Calu3 (cell line): ENCODE measurements around the gene CUL4A. TPM values are rescaled to one million over a fixed set of nuclear protein-coding genes. Genes with fewer than 3 reads are reported as not detected.
"Not testable (repeated sequence)": the region's sequence is repeated elsewhere in the genome, so short reads cannot be mapped to it uniquely, and the experiment has no call there.

ENCODE experiments used
- BruUV-seq: library from RNA; stranded (reverse); fragments of 400-500 nt; replicated peaks from 2 replicates; lab custom pipeline; 2021; lab: Mats Ljungman, UMichigan
- CTCF ChIA-PET: fragments of 300-600 bp; sonication (Branson Sonifier 250); formaldehyde crosslinking; loops from one replicate; lab custom pipeline; 2022; ENCODE audit warnings: antibody characterized with exemption; lab: Charles Lee
- DNase-seq: peaks from one replicate; pipeline ENCODE4 v3.0.0; 2022
- H3K27ac Mint-ChIP-seq: one replicate; pipeline ENCODE4 v1.8.0; 2022; ENCODE audit warnings: mixed read lengths; ENCODE audit not compliant: unreplicated experiment
- H3K27me3 Mint-ChIP-seq: one replicate; pipeline ENCODE4 v1.8.0; 2022; ENCODE audit warnings: mixed read lengths; ENCODE audit not compliant: unreplicated experiment
- H3K36me3 Mint-ChIP-seq: one replicate; pipeline ENCODE4 v1.8.0; 2022; ENCODE audit warnings: mild to moderate bottlenecking, moderate library complexity, mixed read lengths; ENCODE audit not compliant: insufficient read depth, unreplicated experiment
- H3K4me1 Mint-ChIP-seq: one replicate; pipeline ENCODE4 v1.8.0; 2022; ENCODE audit warnings: mild to moderate bottlenecking, low read depth, mixed read lengths; ENCODE audit not compliant: unreplicated experiment
- H3K4me3 Mint-ChIP-seq: one replicate; pipeline ENCODE4 v1.8.0; 2022; ENCODE audit warnings: mild to moderate bottlenecking, low read depth, moderate library complexity, mixed read lengths; ENCODE audit not compliant: unreplicated experiment
- H3K9me3 Mint-ChIP-seq: one replicate; pipeline ENCODE4 v1.8.0; 2022; ENCODE audit warnings: low read depth, mixed read lengths; ENCODE audit not compliant: unreplicated experiment
- intact Hi-C: fragments of 100-400 bp; cut with micrococcal nuclease; formaldehyde crosslinking; loops from one replicate; pipeline ENCODE4 v1.10.0; 2022; ENCODE audit not compliant: unreplicated experiment
- total RNA-seq: library from RNA; stranded (reverse); gene quantifications from 2 replicates; pipeline ENCODE4 v1.2.3, GENCODE V29; 2022
- TF ChIP-seq, protein P1 (sequence below): fragments of 200-600 bp; IDR thresholded peaks from one replicate; pipeline ENCODE4 v1.8.0; 2022; ENCODE audit warnings: antibody characterized with exemption; ENCODE audit not compliant: unreplicated experiment

Gene CUL4A
- total RNA-seq, 1 experiment from 2014 or later = 32.1 TPM

DNA sequence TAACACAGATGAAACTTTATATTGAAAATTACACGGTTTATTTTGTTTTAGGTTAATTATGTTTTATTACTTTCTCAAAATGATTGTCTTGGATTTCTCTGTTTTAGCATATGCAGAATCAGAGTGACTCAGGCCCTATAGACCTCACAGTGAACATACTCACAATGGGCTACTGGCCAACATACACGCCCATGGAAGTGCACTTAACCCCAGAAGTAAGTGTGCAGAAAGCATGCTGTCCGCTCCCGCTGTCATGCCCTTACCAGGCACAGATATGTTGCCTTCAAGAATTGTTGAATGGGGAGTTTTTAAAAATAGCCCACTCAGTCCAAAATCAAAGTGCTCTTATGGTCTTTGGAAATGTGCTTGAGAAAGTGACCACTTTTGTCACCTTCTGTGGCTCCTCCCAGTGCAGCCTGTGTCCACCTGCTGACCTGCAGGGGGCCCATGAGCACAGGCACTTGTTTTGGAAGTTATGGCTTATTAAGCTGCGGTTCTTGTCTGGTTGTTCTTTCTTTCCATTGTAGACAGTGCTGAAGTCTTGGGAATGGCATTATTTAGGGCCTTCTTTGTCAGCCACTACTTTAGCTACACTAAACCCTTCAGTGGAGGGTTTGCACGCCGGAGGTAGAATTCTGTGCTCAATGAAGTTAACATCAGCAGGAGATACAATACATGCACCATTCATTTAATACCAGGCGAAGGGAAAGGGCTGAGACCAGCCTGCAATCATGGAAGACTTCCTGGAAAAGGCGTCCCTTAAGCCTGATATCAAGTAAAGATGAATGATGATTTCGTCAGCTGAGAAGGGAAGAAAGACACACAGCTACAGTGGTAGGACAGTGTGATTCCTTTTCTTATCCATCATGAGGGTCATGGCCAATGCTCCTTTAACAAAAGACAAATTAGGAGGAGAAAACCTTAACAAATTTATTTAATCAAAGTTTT lies 36.7 kb downstream of the CUL4A start:
- H3K27ac Mint-ChIP-seq = no peak overlapping the region
- DNase-seq = no peak

DNA sequence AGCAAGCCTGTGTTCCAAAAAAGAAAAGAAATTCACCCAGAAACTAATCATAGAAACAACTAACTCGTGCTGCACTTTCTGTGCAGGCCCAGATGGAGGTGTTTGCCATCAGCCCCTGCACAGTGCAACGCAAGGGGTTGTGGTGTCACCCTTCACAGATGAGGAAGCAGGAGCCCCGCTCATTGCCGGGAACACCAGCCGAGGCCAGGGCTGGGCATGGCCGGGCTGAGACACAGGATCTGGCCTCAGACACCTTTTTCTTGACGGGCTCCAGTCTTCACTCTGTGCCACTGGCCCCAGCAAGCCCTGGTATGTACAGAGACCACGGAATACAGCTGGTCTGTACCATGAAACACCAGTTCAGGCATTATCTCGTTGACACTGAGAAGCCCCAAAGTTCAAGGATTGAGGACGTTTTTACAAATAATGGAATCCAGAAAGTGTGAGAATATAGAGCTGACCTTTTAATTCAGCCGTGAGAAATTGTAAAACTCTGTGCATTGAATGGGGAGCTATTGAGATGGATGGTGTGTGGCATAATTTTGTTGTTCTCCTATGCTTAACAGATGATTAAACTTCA lies 43.2 kb downstream of the CUL4A start:
- H3K27ac Mint-ChIP-seq = no peak overlapping the region
- DNase-seq = no peak
- no peak overlapping the region for H3K4me3 Mint-ChIP-seq
- H3K4me1 Mint-ChIP-seq = no peaks in the 10 kb centered on the region
- H3K9me3 Mint-ChIP-seq = no peaks in the 10 kb centered on the region
- CTCF ChIA-PET = no interaction called here
- H3K36me3 Mint-ChIP-seq = peaks cover 18% of the 10 kb centered on the region
- intact Hi-C loops = no loop called here
- TF ChIP-seq, protein P1, sequence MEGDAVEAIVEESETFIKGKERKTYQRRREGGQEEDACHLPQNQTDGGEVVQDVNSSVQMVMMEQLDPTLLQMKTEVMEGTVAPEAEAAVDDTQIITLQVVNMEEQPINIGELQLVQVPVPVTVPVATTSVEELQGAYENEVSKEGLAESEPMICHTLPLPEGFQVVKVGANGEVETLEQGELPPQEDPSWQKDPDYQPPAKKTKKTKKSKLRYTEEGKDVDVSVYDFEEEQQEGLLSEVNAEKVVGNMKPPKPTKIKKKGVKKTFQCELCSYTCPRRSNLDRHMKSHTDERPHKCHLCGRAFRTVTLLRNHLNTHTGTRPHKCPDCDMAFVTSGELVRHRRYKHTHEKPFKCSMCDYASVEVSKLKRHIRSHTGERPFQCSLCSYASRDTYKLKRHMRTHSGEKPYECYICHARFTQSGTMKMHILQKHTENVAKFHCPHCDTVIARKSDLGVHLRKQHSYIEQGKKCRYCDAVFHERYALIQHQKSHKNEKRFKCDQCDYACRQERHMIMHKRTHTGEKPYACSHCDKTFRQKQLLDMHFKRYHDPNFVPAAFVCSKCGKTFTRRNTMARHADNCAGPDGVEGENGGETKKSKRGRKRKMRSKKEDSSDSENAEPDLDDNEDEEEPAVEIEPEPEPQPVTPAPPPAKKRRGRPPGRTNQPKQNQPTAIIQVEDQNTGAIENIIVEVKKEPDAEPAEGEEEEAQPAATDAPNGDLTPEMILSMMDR = no peak
- BruUV-seq = no TSS peak
- H3K27me3 Mint-ChIP-seq = no peaks in the 10 kb centered on the region

More for the DNA sequence above, 36.7 kb downstream of the CUL4A start:
- BruUV-seq = no TSS peak
- H3K4me3 Mint-ChIP-seq = no peak overlapping the region
- H3K9me3 Mint-ChIP-seq = no peaks in the 10 kb centered on the region
- H3K27me3 Mint-ChIP-seq = no peaks in the 10 kb centered on the region
- CTCF ChIA-PET = no interaction called here
- intact Hi-C loops = no loop called here
- no peaks in the 10 kb centered on the region for H3K4me1 Mint-ChIP-seq
- peaks cover 3% of the 10 kb centered on the region for H3K36me3 Mint-ChIP-seq
- TF ChIP-seq, protein P1 = no peak

DNA sequence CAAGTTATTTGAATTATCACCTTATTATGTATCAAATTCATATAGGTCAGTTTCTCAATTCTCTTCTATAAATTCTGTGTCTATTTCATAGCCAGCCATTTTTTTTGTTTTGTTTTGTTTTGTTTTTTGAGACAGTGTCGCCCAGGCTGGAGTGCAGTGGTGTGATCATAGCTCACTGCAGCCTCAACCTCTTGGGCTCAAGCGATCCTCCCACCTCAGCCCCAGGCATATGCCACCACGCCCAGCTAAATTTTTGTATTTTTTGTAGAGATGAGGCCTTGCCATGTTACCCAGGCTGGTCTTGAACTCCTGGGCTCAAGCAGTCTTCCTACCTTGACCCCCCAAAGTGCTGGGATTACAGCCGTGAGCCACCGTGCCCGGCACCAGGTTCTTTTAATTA lies 48.5 kb downstream of the CUL4A start:
- CTCF ChIA-PET = not testable (repeated sequence)

DNA sequence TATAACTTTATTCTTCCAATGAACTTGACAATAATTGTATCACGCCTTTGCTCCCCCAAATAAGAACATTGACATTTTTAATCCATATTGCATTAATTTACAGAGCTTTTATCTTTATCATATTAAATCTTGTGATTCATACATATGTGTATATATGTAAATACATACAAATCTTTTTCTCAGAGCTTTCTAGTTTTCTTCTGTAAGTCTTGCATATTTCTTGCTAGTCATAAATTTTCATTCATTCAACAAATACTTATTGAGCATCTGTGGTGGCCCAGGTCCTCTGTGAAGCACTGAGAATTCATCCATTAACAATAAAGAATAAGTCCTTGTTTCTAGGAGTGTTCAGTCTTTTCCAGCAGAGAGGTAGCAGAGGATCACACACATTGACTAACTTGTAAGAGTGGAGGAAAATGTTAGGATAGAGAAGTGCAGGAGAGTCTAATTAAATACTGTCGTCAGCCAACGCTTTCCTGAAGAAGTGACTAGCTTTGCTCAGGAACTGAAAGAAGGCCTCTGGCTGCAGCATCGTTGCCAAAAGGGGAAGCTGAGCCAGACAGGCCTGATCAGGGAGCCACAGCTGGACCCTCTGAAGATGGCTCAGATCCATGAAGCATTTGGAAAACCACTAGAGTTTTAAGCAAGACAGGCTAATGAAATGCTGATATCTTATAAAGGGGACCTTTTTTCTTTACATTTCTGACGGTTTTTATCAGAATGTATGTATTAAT lies 49.1 kb downstream of the CUL4A start:
- DNase-seq = no peak
- BruUV-seq = no TSS peak
- H3K36me3 Mint-ChIP-seq = peaks cover 9% of the 10 kb centered on the region
- H3K4me1 Mint-ChIP-seq = no peaks in the 10 kb centered on the region
- H3K9me3 Mint-ChIP-seq = no peaks in the 10 kb centered on the region
- H3K27ac Mint-ChIP-seq = no peak overlapping the region
- TF ChIP-seq, protein P1 = no peak
- CTCF ChIA-PET = no interaction called here
- intact Hi-C loops = no loop called here
- H3K4me3 Mint-ChIP-seq = no peak overlapping the region
- no peaks in the 10 kb centered on the region for H3K27me3 Mint-ChIP-seq

More for the DNA sequence above, 48.5 kb downstream of the CUL4A start:
- H3K27ac Mint-ChIP-seq, H3K27me3 Mint-ChIP-seq, H3K4me3 Mint-ChIP-seq, H3K36me3 Mint-ChIP-seq, DNase-seq, BruUV-seq, intact Hi-C loops, H3K4me1 Mint-ChIP-seq, H3K9me3 Mint-ChIP-seq: not testable (repeated sequence)
